ENCODE data around the gene IDUA.

IDUA gene

DNA sequence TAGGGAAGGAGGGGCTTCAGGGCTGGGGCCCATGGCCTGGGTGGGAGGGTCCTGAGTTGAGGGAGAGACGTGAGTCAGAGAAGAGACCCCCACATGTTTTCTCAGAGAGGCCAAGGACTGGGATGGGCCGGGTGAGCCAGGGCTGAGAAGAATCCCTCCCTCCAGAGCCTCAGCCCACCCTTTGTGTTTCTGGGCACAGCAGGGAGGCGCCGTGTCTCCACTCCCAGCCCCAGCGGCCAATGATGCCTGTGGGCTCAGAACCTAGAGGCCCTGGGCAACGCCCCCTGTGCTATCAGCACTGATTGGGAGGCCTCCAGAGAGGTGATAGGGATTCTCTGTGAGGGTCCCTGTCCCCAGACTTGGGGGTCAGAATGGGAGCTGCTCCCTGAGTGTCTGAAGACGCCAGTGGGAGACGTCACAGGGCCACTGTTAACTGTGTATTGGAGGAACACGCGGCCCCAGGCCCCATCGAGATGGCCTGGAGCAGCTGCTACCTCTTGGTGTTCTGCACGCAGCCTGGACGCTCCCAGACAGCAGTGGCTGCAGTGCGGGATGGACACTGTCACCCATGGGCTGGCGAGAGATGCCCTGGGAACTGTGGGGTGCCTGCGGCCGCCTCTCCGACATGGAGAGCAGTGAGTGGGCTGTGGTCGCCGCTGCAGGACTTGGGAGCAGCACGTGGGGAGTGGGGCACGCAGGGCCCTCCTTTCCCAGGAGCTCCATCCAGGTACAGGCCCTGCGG lies 33.1 kb downstream of the IDUA start:
- H3K4me3 Mint-ChIP-seq: no peak overlapping the region
- peaks cover 0 to 2% of the 10 kb centered on the region in 2 donors for H3K4me1 Mint-ChIP-seq (ENCODE audit: low read depth in 2 of 2)
- H3K36me3 Mint-ChIP-seq (ENCODE audit: insufficient read depth): peaks cover 5% of the 10 kb centered on the region
- H3K27ac Mint-ChIP-seq: no peak overlapping the region
- no peaks in the 10 kb centered on the region for H3K9me3 Mint-ChIP-seq
- H3K27me3 Mint-ChIP-seq: no peaks in the 10 kb centered on the region
- ATAC-seq (replicated peaks) (no peak), DNase-seq (no peak)

DNA sequence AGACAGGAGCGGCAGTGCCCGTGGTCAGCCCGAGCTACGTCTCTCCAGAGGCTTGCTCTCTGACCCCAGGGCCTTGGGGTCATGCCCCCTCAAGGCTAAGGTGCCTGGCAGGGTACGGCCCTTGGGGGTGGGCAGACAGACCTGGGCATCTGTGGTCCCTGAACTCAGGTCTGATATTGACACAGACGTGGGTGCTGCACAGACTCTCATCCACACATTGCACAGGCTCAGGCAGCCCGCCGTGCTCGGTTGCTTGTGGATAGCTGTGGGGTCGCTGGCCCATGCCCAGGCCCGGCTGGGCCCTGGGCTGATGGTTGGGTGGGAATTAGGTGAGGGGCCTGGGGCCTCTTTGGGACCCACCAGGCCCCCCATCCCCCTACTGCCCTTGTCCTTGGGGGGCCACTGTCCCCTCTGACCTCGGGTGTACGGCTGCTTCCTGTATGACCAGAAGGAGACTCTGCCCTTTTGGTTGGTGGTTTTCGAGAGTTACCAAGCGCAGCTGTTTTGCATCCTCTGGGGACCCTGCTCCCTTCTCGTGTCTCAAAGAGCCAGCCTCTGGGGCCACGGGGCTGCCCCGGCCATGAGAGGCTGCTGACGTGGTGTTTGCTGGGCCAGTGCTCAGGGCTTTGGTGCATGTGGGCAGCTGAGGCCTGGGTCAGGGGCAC lies 34.7 kb downstream of the IDUA start:
- no peaks in the 10 kb centered on the region for H3K27me3 Mint-ChIP-seq
- no peaks in the 10 kb centered on the region for H3K9me3 Mint-ChIP-seq
- H3K4me1 Mint-ChIP-seq (ENCODE audit: low read depth in 2 of 2): peaks cover 0 to 7% of the 10 kb centered on the region in 2 donors
- peaks cover 12% of the 10 kb centered on the region for H3K36me3 Mint-ChIP-seq (ENCODE audit: insufficient read depth)
- ATAC-seq (replicated peaks) (peak; percentile 11), DNase-seq (no peak)
- no peak overlapping the region for H3K27ac Mint-ChIP-seq
- no peak overlapping the region for H3K4me3 Mint-ChIP-seq

DNA sequence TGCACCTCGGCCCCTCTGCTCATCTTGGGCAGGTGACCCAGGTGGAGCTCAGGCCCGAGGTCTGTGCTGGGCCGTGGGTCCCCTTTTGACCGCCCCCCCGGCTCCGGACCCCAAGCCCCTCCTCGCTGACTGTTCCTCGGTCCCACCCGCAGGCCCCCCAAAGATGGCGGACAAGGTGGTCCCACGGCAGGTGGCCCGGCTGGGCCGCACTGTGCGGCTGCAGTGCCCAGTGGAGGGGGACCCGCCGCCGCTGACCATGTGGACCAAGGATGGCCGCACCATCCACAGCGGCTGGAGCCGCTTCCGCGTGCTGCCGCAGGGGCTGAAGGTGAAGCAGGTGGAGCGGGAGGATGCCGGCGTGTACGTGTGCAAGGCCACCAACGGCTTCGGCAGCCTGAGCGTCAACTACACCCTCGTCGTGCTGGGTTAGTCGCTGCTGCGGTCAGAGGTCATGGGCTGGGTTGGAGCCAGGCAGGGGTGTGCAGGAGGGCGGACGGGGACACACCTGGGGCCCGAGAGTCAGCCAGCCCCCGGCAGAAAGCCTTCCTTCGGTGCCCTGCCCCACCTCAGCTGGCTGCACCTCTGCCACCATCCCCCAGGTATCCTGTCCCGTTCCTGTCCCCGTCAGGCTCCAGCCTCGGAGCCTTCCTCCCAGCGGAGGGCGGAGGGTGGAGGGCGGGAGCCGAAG lies 35.4 kb downstream of the IDUA start:
- Mint-ChIP-seq H3K27me3 (no peaks in the 10 kb centered on the region), H3K4me1 (ENCODE audit: low read depth in 2 of 2) (peaks cover 0 to 5% of the 10 kb centered on the region in 2 donors), H3K9me3 (no peaks in the 10 kb centered on the region), H3K27ac (no peak overlapping the region), H3K4me3 (no peak overlapping the region), H3K36me3 (ENCODE audit: insufficient read depth) (peaks cover 11% of the 10 kb centered on the region)
- DNase-seq (no peak), ATAC-seq (replicated peaks) (no peak)

DNA sequence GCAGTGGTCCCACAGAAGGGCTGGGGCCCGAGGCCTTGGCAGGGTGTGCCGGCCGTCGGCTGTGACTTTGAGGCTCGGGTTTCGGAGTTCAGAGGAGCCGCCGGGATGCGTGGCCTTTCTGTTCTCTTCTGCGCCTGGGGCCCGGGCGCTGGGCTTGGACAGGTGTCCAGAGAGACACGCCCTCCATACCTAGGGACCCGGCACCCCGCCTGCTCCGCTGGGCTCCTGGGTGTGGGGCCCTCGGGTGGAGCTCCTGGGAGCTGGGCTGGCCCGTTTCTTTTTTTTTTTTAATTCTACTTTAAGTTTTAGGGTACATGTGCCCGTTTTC lies 35.9 kb downstream of the IDUA start:
- Mint-ChIP-seq H3K4me3 (no peak overlapping the region), H3K36me3 (ENCODE audit: insufficient read depth) (peaks cover 11% of the 10 kb centered on the region), H3K27ac (no peak overlapping the region), H3K4me1 (ENCODE audit: low read depth in 2 of 2) (peaks cover 0 to 5% of the 10 kb centered on the region in 2 donors), H3K9me3 (no peaks in the 10 kb centered on the region), H3K27me3 (no peaks in the 10 kb centered on the region)
- DNase-seq: no peak
- ATAC-seq (replicated peaks): no peak

DNA sequence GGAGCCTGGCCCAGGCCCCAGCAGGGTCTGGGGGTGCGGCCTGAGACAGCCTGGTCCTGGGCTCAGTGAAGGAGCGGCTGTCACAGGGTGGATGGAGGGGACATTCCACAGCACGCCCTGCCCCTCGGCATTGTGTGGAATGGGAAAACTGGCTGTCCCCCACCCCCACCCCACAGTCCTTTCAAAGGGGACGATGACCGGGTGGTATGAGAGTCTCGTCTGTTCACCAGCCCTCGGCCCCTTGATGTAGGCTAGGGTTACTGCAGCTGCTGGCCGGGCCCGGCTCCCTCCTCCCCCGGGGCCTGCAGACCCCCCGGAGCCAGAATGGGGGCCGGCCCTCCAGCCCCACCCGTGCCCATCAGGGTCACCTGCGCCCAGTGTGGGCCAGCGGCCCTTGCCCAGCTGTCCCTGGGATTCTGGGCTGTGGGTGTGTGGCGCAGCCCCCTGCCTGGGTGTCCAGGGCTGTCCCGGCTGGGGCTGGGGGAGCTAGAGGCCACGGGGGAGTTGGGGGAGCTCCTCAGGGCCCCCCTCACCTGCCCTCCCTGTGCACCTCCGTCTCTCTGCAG lies 36.3 kb downstream of the IDUA start:
- ATAC-seq (replicated peaks) (no peak), DNase-seq (no peak)
- H3K9me3 Mint-ChIP-seq: no peaks in the 10 kb centered on the region
- H3K4me3 Mint-ChIP-seq: no peak overlapping the region
- peaks cover 16% of the 10 kb centered on the region for H3K36me3 Mint-ChIP-seq (ENCODE audit: insufficient read depth)
- H3K27ac Mint-ChIP-seq: no peak overlapping the region
- no peaks in the 10 kb centered on the region for H3K27me3 Mint-ChIP-seq
- H3K4me1 Mint-ChIP-seq (ENCODE audit: low read depth in 2 of 2): peaks cover 0 to 5% of the 10 kb centered on the region in 2 donors

DNA sequence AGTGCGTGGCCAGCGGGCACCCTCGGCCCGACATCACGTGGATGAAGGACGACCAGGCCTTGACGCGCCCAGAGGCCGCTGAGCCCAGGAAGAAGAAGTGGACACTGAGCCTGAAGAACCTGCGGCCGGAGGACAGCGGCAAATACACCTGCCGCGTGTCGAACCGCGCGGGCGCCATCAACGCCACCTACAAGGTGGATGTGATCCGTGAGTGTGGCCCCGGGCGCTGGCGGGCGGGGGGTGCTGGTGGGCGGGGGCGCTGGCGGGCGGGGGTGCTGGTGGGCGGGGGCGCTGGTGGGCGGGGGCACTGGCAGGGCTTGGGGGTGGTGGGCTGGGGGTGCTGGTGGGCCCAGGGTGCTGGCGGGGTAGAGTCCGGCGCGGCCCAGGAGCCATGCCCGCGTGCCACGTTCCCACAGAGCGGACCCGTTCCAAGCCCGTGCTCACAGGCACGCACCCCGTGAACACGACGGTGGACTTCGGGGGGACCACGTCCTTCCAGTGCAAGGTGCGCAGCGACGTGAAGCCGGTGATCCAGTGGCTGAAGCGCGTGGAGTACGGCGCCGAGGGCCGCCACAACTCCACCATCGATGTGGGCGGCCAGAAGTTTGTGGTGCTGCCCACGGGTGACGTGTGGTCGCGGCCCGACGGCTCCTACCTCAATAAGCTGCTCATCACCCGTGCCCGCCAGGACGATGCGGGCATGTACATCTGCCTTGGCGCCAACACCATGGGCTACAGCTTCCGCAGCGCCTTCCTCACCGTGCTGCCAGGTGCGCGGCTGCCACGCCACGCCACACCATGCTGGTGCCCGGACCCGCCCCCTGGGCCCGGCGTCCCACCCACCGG lies 37.3 kb downstream of the IDUA start:
- Mint-ChIP-seq H3K4me3 (no peak overlapping the region), H3K4me1 (ENCODE audit: low read depth in 2 of 2) (peaks cover 0 to 5% of the 10 kb centered on the region in 2 donors), H3K27me3 (no peaks in the 10 kb centered on the region), H3K9me3 (no peaks in the 10 kb centered on the region), H3K27ac (no peak overlapping the region), H3K36me3 (ENCODE audit: insufficient read depth) (peaks cover 21% of the 10 kb centered on the region)
- ATAC-seq (replicated peaks) (no peak), DNase-seq (no peak)

DNA sequence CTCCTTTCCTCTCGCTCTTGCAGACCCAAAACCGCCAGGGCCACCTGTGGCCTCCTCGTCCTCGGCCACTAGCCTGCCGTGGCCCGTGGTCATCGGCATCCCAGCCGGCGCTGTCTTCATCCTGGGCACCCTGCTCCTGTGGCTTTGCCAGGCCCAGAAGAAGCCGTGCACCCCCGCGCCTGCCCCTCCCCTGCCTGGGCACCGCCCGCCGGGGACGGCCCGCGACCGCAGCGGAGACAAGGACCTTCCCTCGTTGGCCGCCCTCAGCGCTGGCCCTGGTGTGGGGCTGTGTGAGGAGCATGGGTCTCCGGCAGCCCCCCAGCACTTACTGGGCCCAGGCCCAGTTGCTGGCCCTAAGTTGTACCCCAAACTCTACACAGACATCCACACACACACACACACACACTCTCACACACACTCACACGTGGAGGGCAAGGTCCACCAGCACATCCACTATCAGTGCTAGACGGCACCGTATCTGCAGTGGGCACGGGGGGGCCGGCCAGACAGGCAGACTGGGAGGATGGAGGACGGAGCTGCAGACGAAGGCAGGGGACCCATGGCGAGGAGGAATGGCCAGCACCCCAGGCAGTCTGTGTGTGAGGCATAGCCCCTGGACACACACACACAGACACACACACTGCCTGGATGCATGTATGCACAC lies 38.2 kb downstream of the IDUA start:
- ATAC-seq (replicated peaks) (no peak), DNase-seq (no peak)
- H3K27ac Mint-ChIP-seq: no peak overlapping the region
- no peaks in the 10 kb centered on the region for H3K9me3 Mint-ChIP-seq
- no peak overlapping the region for H3K4me3 Mint-ChIP-seq
- peaks cover 0 to 5% of the 10 kb centered on the region in 2 donors for H3K4me1 Mint-ChIP-seq (ENCODE audit: low read depth in 2 of 2)
- peaks cover 25% of the 10 kb centered on the region for H3K36me3 Mint-ChIP-seq (ENCODE audit: insufficient read depth)
- no peaks in the 10 kb centered on the region for H3K27me3 Mint-ChIP-seq

DNA sequence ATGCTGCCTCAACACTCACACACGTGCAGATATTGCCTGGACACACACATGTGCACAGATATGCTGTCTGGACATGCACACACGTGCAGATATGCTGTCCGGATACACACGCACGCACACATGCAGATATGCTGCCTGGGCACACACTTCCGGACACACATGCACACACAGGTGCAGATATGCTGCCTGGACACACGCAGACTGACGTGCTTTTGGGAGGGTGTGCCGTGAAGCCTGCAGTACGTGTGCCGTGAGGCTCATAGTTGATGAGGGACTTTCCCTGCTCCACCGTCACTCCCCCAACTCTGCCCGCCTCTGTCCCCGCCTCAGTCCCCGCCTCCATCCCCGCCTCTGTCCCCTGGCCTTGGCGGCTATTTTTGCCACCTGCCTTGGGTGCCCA lies 39.3 kb downstream of the IDUA start:
- no peak overlapping the region for H3K4me3 Mint-ChIP-seq
- no peaks in the 10 kb centered on the region for H3K27me3 Mint-ChIP-seq
- H3K36me3 Mint-ChIP-seq (ENCODE audit: insufficient read depth): peaks cover 25% of the 10 kb centered on the region
- peak overlapping the region in 1 of 2 donors; percentile 46 for H3K27ac Mint-ChIP-seq
- peaks cover 0 to 5% of the 10 kb centered on the region in 2 donors for H3K4me1 Mint-ChIP-seq (ENCODE audit: low read depth in 2 of 2)
- DNase-seq (peak; percentile 28 to 45 (median 34)), ATAC-seq (replicated peaks) (peak; percentile 79)
- no peaks in the 10 kb centered on the region for H3K9me3 Mint-ChIP-seq

DNA sequence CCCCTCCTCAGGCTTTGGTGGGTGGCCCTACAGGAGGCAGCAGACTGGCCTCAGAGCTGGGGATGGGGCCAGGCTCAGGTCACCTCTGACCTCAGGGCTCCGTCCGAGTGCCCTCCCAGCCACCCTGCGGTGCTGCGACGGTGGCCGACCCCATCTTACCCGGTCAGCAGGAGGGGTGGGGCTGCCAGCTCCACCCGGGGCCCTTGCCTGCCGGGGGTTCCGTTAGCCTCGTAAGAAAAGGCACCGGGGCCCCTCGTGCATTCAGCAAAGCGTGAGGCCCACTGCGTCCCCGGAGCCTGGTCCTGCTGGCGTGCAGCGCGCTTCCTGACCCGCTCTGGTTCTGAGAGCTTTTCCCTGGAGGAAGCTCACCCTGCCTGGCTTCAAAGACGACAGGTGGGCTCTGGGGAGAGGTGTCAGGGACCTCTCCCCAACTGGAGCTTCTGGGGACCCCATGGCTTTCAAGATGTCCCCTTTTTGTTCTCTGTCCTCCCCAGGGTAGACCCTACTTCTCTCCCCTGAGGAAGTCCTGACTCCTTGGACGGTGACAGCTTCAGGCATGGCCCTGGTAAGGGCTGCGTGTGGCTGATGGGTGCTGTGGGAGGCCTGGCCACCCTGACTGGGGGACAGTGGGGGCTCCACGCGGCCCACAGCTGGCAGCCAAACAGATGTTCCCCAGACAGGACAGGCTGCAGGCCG lies 40.5 kb downstream of the IDUA start:
- no peak overlapping the region for H3K4me3 Mint-ChIP-seq
- H3K36me3 Mint-ChIP-seq (ENCODE audit: insufficient read depth): peaks cover 25% of the 10 kb centered on the region
- peaks cover 0 to 6% of the 10 kb centered on the region in 2 donors for H3K27me3 Mint-ChIP-seq
- peaks cover 0 to 5% of the 10 kb centered on the region in 2 donors for H3K4me1 Mint-ChIP-seq (ENCODE audit: low read depth in 2 of 2)
- ATAC-seq (replicated peaks) (no peak), DNase-seq (no peak)
- H3K9me3 Mint-ChIP-seq: no peaks in the 10 kb centered on the region
- H3K27ac Mint-ChIP-seq: no peak overlapping the region

DNA sequence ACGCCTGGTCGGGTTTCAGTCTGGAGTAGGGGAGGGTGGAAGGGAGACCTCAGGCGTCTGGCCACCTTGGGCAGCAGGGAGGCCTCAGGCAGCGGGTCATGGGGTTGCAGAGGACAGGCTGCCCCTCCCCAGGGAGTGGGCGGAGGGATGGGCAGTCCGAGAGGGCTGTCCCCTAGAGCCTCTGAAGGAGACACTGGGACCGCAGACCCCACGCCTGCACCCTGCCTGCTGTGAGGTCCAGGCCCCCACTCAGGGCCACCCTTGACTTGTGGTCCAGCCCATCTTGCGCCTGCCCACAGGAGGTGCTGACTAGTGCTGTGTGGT lies 41.0 kb downstream of the IDUA start:
- Mint-ChIP-seq H3K9me3 (no peaks in the 10 kb centered on the region), H3K36me3 (ENCODE audit: insufficient read depth) (peaks cover 25% of the 10 kb centered on the region), H3K4me1 (ENCODE audit: low read depth in 2 of 2) (peaks cover 0 to 5% of the 10 kb centered on the region in 2 donors), H3K27ac (no peak overlapping the region), H3K4me3 (no peak overlapping the region), H3K27me3 (peaks cover 0 to 11% of the 10 kb centered on the region in 2 donors)
- DNase-seq (no peak), ATAC-seq (replicated peaks) (no peak)

DNA sequence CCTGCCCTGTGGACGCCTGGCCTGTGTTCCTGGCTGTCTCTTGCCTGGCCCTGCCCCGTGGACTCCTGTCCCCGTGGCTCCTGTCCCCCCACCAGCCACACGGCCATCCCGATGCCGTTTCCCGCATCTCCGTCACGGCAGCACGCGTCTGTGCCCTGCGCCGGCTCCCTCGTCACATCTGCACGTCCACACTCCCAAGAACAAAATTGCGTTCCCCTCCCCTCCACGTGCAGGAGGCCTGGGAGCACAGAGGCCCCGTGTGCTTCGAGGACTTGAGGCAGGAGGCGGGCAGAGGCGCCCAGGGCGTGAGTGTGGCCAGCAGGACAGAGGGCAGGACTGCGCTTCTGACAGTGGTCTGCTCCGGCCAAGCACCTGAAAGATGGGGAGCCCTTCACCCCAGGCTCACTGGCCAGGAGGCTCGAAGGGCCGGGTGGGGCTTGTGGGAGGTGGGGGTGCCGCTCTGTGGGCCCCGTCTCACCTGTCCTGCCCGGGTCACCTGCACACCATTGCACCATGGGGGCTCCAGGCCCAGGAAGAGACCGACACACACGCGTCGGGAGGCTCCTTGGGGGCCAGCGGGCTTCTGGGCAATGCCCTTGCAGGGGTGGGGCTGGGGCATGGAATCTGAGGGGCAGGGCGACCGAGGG lies 41.9 kb downstream of the IDUA start:
- no peak for DNase-seq

DNA sequence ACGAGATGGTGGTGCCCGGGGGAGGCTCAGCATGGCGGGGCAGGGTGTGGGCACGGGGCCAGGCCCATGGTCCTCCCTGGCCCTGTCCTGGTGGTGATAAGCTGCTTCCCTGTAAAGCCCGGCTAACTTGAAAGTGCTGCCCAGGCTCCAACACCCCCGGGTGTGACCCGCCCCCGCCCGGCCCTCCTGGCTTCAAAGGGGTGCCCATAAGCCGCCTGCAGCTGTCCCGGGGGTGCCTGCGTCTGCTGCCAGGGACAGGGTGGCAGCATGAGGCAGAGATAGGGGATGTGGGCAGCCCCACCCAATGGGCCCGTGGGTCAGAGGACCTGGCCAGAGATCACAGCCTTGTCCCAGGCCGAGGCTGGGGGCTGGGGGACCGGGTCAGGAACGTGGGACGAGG lies 42.7 kb downstream of the IDUA start:
- Mint-ChIP-seq H3K4me3 (no peak overlapping the region), H3K27me3 (peaks cover 0 to 27% of the 10 kb centered on the region in 2 donors), H3K4me1 (ENCODE audit: low read depth in 2 of 2) (peaks cover 0 to 5% of the 10 kb centered on the region in 2 donors), H3K27ac (no peak overlapping the region), H3K36me3 (ENCODE audit: insufficient read depth) (peaks cover 25% of the 10 kb centered on the region), H3K9me3 (no peaks in the 10 kb centered on the region)
- no peak for DNase-seq
- no peak for ATAC-seq (replicated peaks)

More for the DNA sequence above, 41.9 kb downstream of the IDUA start:
- H3K4me3 Mint-ChIP-seq: no peak overlapping the region
- H3K36me3 Mint-ChIP-seq (ENCODE audit: insufficient read depth): peaks cover 25% of the 10 kb centered on the region
- peaks cover 0 to 19% of the 10 kb centered on the region in 2 donors for H3K27me3 Mint-ChIP-seq
- H3K4me1 Mint-ChIP-seq (ENCODE audit: low read depth in 2 of 2): peaks cover 0 to 5% of the 10 kb centered on the region in 2 donors
- no peak overlapping the region for H3K27ac Mint-ChIP-seq
- no peaks in the 10 kb centered on the region for H3K9me3 Mint-ChIP-seq
- ATAC-seq (replicated peaks): no peak
